Thoracic aorta (tissue), 2 donors: Measurements from ENCODE around the gene FBXO27. TPM values are rescaled to one million over a fixed set of nuclear protein-coding genes. Genes with fewer than 3 reads are reported as not detected.
"Not testable (repeated sequence)": the region's sequence is repeated elsewhere in the genome, so short reads cannot be mapped to it uniquely, and the experiment has no call there.

ENCODE experiments used
- ATAC-seq: fragments of 150-250 bp; one replicate; pipeline ENCODE4 v1.8.0; 2017; ENCODE audit warnings: low read depth; ENCODE audit not compliant: insufficient number of reproducible peaks, low FRiP score
- DNase-seq: peaks from one replicate; pipeline ENCODE4 v3.0.0-alpha.2; 2020; ENCODE audit warnings: low spot score
- H3K27ac ChIP-seq, 2 donors: fragments of 200-600 bp; sonication (generic); 1 replicate in 1 of 2; 2 replicates in 1 of 2; pipeline ENCODE4 v1.5.1; 2016; ENCODE audit warnings: mild to moderate bottlenecking in 2 of 2, moderate library complexity in 2 of 2
- H3K27me3 ChIP-seq: fragments of 200-600 bp; sonication (generic); replicated peaks from 2 replicates; pipeline ENCODE4 v1.6.0; 2016; ENCODE audit warnings: mild to moderate bottlenecking; ENCODE audit not compliant: insufficient read depth
- H3K36me3 ChIP-seq: fragments of 200-600 bp; sonication (generic); one replicate; pipeline ENCODE4 v1.5.1; 2016
- H3K4me1 ChIP-seq, 2 donors: fragments of 200-600 bp; sonication (generic); 1 replicate in 1 of 2; 2 replicates in 1 of 2; pipeline versions ENCODE4 v1.5.1 to v1.6.0; 2016; ENCODE audit warnings: low read depth in 2 of 2, mild to moderate bottlenecking in 1 of 2; ENCODE audit not compliant: control insufficient read depth in 1 of 2
- H3K4me3 ChIP-seq: fragments of 200-600 bp; sonication (generic); 2 replicates; pipeline ENCODE4 v1.5.1; 2016; ENCODE audit warnings: mild to moderate bottlenecking
- H3K9me3 ChIP-seq: fragments of 200-600 bp; sonication (generic); 2 replicates; pipeline ENCODE4 v1.5.1; 2016
- total RNA-seq, 2 donors: library from RNA; depleted of rRNA; stranded (reverse); fragments of >200 nt; gene quantifications; one replicate each; pipeline versions ENCODE4 v1.1.0 to v1.2.3, GENCODE V29; 2016
- TF ChIP-seq, protein P1 (sequence below): fragments of 200-600 bp; sonication (generic); IDR thresholded peaks from one replicate; pipeline ENCODE4 v1.5.1; 2019; ENCODE audit warnings: antibody characterized with exemption

Gene FBXO27
- total RNA-seq, 2 donors from 2014 or later, result 1.5 to 37.6 TPM

DNA sequence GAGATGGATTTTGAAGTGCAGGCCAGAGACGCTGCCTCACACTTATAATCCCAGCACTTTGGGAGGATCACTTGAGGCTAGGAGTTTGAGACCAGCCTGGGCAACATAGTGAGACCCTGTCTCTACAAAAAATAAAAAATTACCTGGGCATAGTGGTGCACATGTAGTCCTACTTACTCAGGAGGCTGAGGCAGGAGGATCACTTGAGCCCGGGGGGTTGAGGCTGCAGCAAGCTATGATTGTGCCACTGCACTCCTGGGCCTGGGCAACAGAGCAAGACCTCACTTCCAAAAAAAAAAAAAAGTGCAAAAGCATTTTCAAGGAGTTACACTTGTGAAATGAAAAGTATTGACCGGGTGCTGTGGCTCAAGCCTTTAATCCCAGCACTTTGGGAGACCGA lies 29.2 kb downstream of the FBXO27 start:
- Histone ChIP-seq H3K9me3 (no peaks in the 10 kb centered on the region), H3K27me3 (no peaks in the 10 kb centered on the region), H3K36me3 (no peaks in the 10 kb centered on the region), H3K27ac (no peak overlapping the region), H3K4me3 (no peak overlapping the region), H3K4me1 (no peaks in the 10 kb centered on the region)
- TF ChIP-seq, protein P1, sequence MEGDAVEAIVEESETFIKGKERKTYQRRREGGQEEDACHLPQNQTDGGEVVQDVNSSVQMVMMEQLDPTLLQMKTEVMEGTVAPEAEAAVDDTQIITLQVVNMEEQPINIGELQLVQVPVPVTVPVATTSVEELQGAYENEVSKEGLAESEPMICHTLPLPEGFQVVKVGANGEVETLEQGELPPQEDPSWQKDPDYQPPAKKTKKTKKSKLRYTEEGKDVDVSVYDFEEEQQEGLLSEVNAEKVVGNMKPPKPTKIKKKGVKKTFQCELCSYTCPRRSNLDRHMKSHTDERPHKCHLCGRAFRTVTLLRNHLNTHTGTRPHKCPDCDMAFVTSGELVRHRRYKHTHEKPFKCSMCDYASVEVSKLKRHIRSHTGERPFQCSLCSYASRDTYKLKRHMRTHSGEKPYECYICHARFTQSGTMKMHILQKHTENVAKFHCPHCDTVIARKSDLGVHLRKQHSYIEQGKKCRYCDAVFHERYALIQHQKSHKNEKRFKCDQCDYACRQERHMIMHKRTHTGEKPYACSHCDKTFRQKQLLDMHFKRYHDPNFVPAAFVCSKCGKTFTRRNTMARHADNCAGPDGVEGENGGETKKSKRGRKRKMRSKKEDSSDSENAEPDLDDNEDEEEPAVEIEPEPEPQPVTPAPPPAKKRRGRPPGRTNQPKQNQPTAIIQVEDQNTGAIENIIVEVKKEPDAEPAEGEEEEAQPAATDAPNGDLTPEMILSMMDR, result no peak
- ATAC-seq (no peak), DNase-seq (no peak)

DNA sequence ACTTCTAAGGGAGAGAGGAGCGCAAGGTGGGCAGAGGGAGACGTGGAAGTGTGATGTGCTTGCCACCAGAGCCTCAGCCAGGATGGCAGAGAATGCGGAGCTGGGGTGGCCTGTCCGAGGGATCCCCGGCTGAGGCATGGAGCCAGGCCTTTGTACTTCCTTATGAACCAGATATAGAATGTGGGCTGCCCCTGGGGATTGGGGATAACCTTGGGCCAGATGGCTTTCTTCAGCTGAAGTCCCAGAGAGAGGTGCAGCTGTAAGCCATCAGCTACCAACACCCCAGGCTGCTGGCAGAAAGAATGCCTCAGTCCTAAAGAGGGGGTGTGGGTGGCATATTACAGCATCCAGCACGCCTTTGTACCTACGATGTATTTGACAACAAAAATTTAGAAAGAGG lies 31.3 kb downstream of the FBXO27 start:
- DNase-seq (no peak), ATAC-seq (no peak)
- no peaks in the 10 kb centered on the region for H3K36me3 ChIP-seq
- no peaks in the 10 kb centered on the region for H3K4me1 ChIP-seq
- H3K4me3 ChIP-seq, result no peak overlapping the region
- TF ChIP-seq, protein P1, result no peak
- H3K27me3 ChIP-seq, result no peaks in the 10 kb centered on the region
- H3K27ac ChIP-seq, result no peak overlapping the region
- no peaks in the 10 kb centered on the region for H3K9me3 ChIP-seq

DNA sequence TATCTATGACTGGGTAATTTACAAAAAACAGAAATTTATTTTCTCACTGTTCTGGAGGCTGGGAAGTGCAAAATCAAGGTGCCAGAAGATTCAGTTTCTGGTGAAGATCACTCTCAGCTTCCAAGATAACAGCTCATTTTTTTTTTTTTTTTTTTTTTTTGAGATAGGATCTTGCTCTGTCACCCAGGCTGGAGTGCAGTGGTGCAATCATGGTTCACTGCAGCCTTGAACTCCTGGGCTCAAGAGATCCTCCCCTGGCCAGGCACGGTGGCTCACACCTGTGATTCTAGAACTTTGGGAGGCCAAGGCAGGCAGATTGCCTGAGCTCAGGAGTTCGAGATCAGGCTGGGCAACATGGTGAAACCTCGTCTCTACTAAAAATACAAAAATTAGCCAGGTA lies 34.8 kb downstream of the FBXO27 start:
- not testable (repeated sequence) for H3K27me3 ChIP-seq, H3K4me1 ChIP-seq, H3K36me3 ChIP-seq, H3K9me3 ChIP-seq, H3K27ac ChIP-seq, H3K4me3 ChIP-seq, DNase-seq, ATAC-seq

DNA sequence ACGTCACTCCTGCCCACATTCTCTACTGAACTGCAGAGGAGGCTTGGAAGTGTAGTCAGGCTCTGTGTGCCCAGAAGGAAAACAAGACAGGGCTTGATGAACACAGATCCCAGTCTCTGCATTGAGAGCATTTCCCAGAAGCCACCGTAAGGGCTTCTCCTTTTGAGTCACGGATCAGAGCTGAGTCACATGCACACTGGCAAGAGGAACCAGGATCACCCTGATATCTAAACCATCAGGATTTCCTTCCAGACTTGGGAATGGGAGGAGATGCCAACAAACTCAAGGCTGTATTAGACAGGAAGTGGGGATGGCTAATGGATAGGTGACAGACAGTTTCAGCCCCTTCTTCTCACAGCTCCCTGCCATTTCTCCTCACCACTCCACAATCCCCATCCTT lies 39.1 kb downstream of the FBXO27 start:
- no peak overlapping the region for H3K4me3 ChIP-seq
- H3K27me3 ChIP-seq, result no peaks in the 10 kb centered on the region
- ATAC-seq, result no peak
- no peaks in the 10 kb centered on the region for H3K4me1 ChIP-seq
- TF ChIP-seq, protein P1, result no peak
- H3K9me3 ChIP-seq, result no peaks in the 10 kb centered on the region
- H3K27ac ChIP-seq, result no peak overlapping the region
- H3K36me3 ChIP-seq, result no peaks in the 10 kb centered on the region
- DNase-seq, result no peak

DNA sequence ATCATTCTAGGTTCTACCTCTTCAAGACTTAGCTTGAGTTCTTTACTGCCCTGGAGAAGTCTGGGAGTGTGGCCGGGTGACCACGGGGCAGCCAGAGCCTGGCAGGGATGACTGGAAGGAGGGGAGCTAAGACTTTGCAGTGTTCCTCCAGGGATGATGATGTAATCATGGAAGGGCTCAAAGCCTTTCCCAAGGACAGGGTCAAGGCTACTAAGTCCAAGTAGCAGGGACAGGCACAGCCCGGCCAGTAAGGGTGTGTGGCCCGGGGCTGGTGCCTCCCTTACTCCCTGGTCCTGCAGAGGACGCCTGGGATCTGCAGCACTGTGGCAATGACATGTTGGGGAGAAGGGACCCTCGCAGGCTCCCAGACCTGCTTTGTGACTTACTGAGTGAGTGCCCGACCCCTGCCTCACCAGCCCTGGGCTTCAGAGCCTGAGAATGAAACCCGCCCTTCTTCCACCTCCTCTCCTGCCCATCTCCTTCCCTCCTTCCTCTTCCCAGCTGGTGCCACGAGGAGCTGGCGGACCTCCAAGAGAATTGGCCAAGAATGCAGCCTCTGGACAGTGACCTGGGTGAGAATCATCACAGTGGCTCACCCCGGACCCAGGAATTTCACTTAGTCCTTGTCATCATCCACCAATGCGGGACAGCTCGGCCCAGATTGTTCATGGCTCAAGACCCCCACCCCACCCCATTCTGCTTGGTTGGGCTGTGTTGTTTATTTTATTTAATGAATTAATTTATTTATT lies 41.2 kb downstream of the FBXO27 start:
- Histone ChIP-seq H3K36me3 (no peaks in the 10 kb centered on the region), H3K4me3 (no peak overlapping the region), H3K4me1 (no peaks in the 10 kb centered on the region), H3K27ac (no peak overlapping the region), H3K9me3 (no peaks in the 10 kb centered on the region), H3K27me3 (no peaks in the 10 kb centered on the region)
- no peak for ATAC-seq
- DNase-seq, result no peak
- TF ChIP-seq, protein P1, result no peak

DNA sequence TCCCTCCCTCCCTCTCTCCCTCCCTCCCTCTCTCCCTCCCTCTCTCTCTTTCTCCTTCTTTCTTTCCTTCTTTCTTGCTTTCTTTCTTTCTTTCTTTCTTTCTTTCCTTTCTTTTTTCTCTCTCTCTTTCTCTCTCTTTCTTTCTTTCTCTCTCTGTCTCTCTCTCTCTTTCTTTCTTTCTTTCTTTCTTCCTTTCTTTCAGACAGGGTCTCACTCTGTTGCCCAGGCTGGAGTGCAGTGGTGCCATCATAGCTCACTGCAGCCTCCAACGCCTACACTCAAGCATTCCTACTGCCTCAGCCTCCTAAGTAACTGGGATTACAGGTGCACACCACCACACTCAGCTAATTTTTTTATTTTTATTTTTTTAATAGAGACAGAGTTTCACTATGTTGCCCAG lies 42.7 kb downstream of the FBXO27 start:
- H3K27ac ChIP-seq, H3K36me3 ChIP-seq, H3K4me1 ChIP-seq, H3K27me3 ChIP-seq, H3K4me3 ChIP-seq, ATAC-seq, H3K9me3 ChIP-seq, DNase-seq: not testable (repeated sequence)
